Measurements from ENCODE around the gene SMCO4. TPM values are rescaled to one million over a fixed set of nuclear protein-coding genes. Genes with fewer than 3 reads are reported as not detected.
"Not testable (repeated sequence)": the region's sequence is repeated elsewhere in the genome, so short reads cannot be mapped to it uniquely, and the experiment has no call there.

SMCO4 gene
- total RNA-seq, 2 experiments from 2014 or later = 5.0 to 9.4 TPM

GRCh38 chr11:93585758-93586157 is 42.6 kb upstream of the SMCO4 start:
- Mint-ChIP-seq H3K27me3 (peaks cover 21% of the 10 kb centered on the region), H3K4me3 (no peak overlapping the region), H3K9me3 (no peaks in the 10 kb centered on the region), H3K27ac (no peak overlapping the region), H3K36me3 (ENCODE audit: low read depth) (no peaks in the 10 kb centered on the region), H3K4me1 (ENCODE audit: low read depth) (no peaks in the 10 kb centered on the region)
- DNase-seq (no peak), ATAC-seq (no peak)
- intact Hi-C loops (cut with micrococcal nuclease) = no loop called here
- CTCF ChIA-PET = no interaction called here
- POLR2A ChIA-PET = no interaction called here
- TF ChIP-seq CTCF (IDR thresholded peaks at IDR 0.05) = no peak

GRCh38 chr11:93583490-93583889 is 40.3 kb upstream of the SMCO4 start:
- Mint-ChIP-seq H3K4me1 (ENCODE audit: low read depth) (no peaks in the 10 kb centered on the region), H3K36me3 (ENCODE audit: low read depth) (no peaks in the 10 kb centered on the region), H3K9me3 (peaks cover 3% of the 10 kb centered on the region), H3K27me3 (peaks cover 23% of the 10 kb centered on the region), H3K4me3 (no peak overlapping the region), H3K27ac (no peak overlapping the region)
- no peak for ATAC-seq
- intact Hi-C loops (cut with micrococcal nuclease) = no loop called here
- ChIA-PET POLR2A (no interaction called here), CTCF (no interaction called here)
- no peak for TF ChIP-seq CTCF (IDR thresholded peaks at IDR 0.05)
- DNase-seq = no peak

- peak; percentile 4 for DNase-seq
- Mint-ChIP-seq H3K9me3 (peaks cover 3% of the 10 kb centered on the region), H3K36me3 (ENCODE audit: low read depth) (no peaks in the 10 kb centered on the region), H3K4me1 (ENCODE audit: low read depth) (no peaks in the 10 kb centered on the region), H3K27ac (no peak overlapping the region), H3K27me3 (peaks cover 24% of the 10 kb centered on the region), H3K4me3 (no peak overlapping the region)
- POLR2A ChIA-PET = no interaction called here
- ATAC-seq = no peak
- CTCF ChIA-PET = no interaction called here
- intact Hi-C loops (cut with micrococcal nuclease) = no loop called here
- no peak for TF ChIP-seq CTCF (IDR thresholded peaks at IDR 0.05)
Observed at GRCh38 chr11:93579187-93579751, 36.1 kb upstream of the SMCO4 start.

- TF ChIP-seq CTCF (IDR thresholded peaks at IDR 0.05) = no peak
- ATAC-seq (no peak), DNase-seq (no peak)
- POLR2A ChIA-PET = interaction anchor here (0.6 kb wide), 1 partner anchor 221 kb away, joined by 3 read pairs; no protein-coding TSS in a partner anchor
- peaks cover 3% of the 10 kb centered on the region for H3K9me3 Mint-ChIP-seq
- no peak overlapping the region for H3K4me3 Mint-ChIP-seq
- intact Hi-C loops (cut with micrococcal nuclease) = no loop called here
- H3K36me3 Mint-ChIP-seq (ENCODE audit: low read depth) = no peaks in the 10 kb centered on the region
- no peaks in the 10 kb centered on the region for H3K4me1 Mint-ChIP-seq (ENCODE audit: low read depth)
- peaks cover 12% of the 10 kb centered on the region for H3K27me3 Mint-ChIP-seq
- no peak overlapping the region for H3K27ac Mint-ChIP-seq
- CTCF ChIA-PET = no interaction called here
Observed at GRCh38 chr11:93577286-93577685, 34.1 kb upstream of the SMCO4 start.

GRCh38 chr11:93576870-93577269 is 33.7 kb upstream of the SMCO4 start:
- CTCF ChIA-PET; DNase-seq; H3K4me1 Mint-ChIP-seq (ENCODE audit: low read depth); H3K9me3 Mint-ChIP-seq; H3K4me3 Mint-ChIP-seq; H3K36me3 Mint-ChIP-seq (ENCODE audit: low read depth); ATAC-seq; H3K27ac Mint-ChIP-seq; intact Hi-C loops (cut with micrococcal nuclease): not testable (repeated sequence)
- POLR2A ChIA-PET = interaction anchor here (0.6 kb wide), 1 partner anchor 220 kb away, joined by 3 read pairs; no protein-coding TSS in a partner anchor
- H3K27me3 Mint-ChIP-seq = peaks cover 12% of the 10 kb centered on the region
